GM12878 (cell line): Measurements from ENCODE around the gene ANK2. TPM values are rescaled to one million over a fixed set of nuclear protein-coding genes. Genes with fewer than 3 reads are reported as not detected.

Experiments
- ATAC-seq: fragments of 200-7000 bp; cut with Tn5 transposase; 3 replicates; pipeline ENCODE4 v1.9.1; 2020; ENCODE audit warnings: mild to moderate bottlenecking, moderate library complexity
- BruUV-seq: library from RNA; stranded (reverse); fragments of 400-500 nt; replicated peaks from 2 replicates; lab custom pipeline; 2021; lab: Mats Ljungman, UMichigan
- CTCF ChIA-PET: fragments of 300-600 bp; sonication (Branson Sonifier 250); formaldehyde crosslinking; extraction: SDS; loops from one replicate; lab custom pipeline; 2021; ENCODE audit warnings: inconsistent platforms; lab: Yijun Ruan, JAX
- POLR2A ChIA-PET: fragments of 350-600 bp; formaldehyde crosslinking; extraction: SDS; loops from one replicate; lab custom pipeline; 2021; ENCODE audit warnings: inconsistent platforms; lab: Charles Lee
- RAD21 ChIA-PET: fragments of 300-600 bp; sonication (Branson Sonifier 250); formaldehyde crosslinking; loops from one replicate; lab custom pipeline; 2023; ENCODE audit warnings: antibody characterized with exemption; ENCODE audit not compliant: unreplicated experiment; lab: Charles Lee
- SMC1A ChIA-PET: fragments of 300-600 bp; sonication (Branson Sonifier 250); formaldehyde crosslinking; loops from one replicate; lab custom pipeline; 2023; ENCODE audit not compliant: unreplicated experiment, uncharacterized antibody; lab: Charles Lee
- DNase-seq: peaks from one replicate; pipeline ENCODE4 v3.0.0-alpha.2; 2011; ENCODE audit warnings: low read depth, low spot score
- FAIRE-seq: peaks from 3 replicates; lab custom pipeline; 2011; peaks lifted over from hg19 to GRCh38; lab: Jason Lieb, UNC
- H2AFZ ChIP-seq: 2 replicates; pipeline ENCODE4 v1.6.0; 2011; ENCODE audit warnings: low read depth, low read length, control low read depth; ENCODE audit not compliant: control insufficient read depth
- H3K27ac ChIP-seq: 2 replicates; pipeline ENCODE4 v1.5.1; 2011; ENCODE audit warnings: control low read depth; ENCODE audit not compliant: control insufficient read depth, insufficient read depth
- H3K27me3 ChIP-seq, 2 experiments: replicated peaks in 1 of 2; 2 replicates each; pipeline versions ENCODE4 v1.6.0 to v1.6.1; 2011; ENCODE audit warnings: low read length in 1 of 2; ENCODE audit not compliant: control insufficient read depth in 2 of 2, insufficient read depth in 2 of 2
- H3K36me3 ChIP-seq, 2 experiments: 2 replicates each; pipeline ENCODE4 v1.5.1; 2011; ENCODE audit warnings: low read length in 1 of 2; ENCODE audit not compliant: control insufficient read depth in 2 of 2, insufficient read depth in 2 of 2
- H3K4me1 ChIP-seq: 2 replicates; pipeline ENCODE4 v1.6.1; 2011; ENCODE audit warnings: mild to moderate bottlenecking, low read length, moderate library complexity, mixed read lengths; ENCODE audit not compliant: control insufficient read depth, insufficient read depth
- H3K4me2 ChIP-seq: 2 replicates; pipeline ENCODE4 v1.6.0; 2011; ENCODE audit warnings: control low read depth; ENCODE audit not compliant: control insufficient read depth, insufficient read depth
- H3K4me3 ChIP-seq: fragments of 200-600 bp; sonication (generic); 2 replicates; pipeline ENCODE4 v1.5.1; 2016
- H3K79me2 ChIP-seq: 2 replicates; pipeline ENCODE4 v1.6.0; 2011; ENCODE audit warnings: low read length; ENCODE audit not compliant: control insufficient read depth, insufficient read depth
- H3K9ac ChIP-seq: 2 replicates; pipeline ENCODE4 v1.8.0; 2011; ENCODE audit warnings: low read length, control low read depth, mixed read lengths; ENCODE audit not compliant: control insufficient read depth, insufficient read depth
- H3K9me3 ChIP-seq: replicated peaks from 3 replicates; pipeline ENCODE4 v1.5.1; 2011; ENCODE audit warnings: mild to moderate bottlenecking, low read length; ENCODE audit not compliant: control insufficient read depth, insufficient read depth
- H4K20me1 ChIP-seq: 2 replicates; pipeline ENCODE4 v1.6.0; 2011; ENCODE audit not compliant: control insufficient read depth, insufficient read depth
- CTCF ChIP-seq, 3 experiments: IDR thresholded peaks in 2 of 3; conservative IDR thresholded peaks in 1 of 3; 2 replicates each; pipeline ENCODE4 v1.5.1; 2011; ENCODE audit warnings: low read depth in 3 of 3, low read length in 3 of 3, mild to moderate bottlenecking in 3 of 3, control low read depth in 2 of 3, moderate library complexity in 2 of 3, inconsistent platforms in 1 of 3, mixed read lengths in 1 of 3; ENCODE audit not compliant: control insufficient read depth in 2 of 3, insufficient read depth in 1 of 3; ENCODE audit errors: extremely low read depth in 1 of 3
- EED ChIP-seq: sonication (generic); IDR thresholded peaks from 2 replicates; pipeline ENCODE4 v1.6.1; 2016; ENCODE audit warnings: antibody characterized with exemption, low read depth
- HDAC6 ChIP-seq: fragments of 200-600 bp; sonication (generic); IDR thresholded peaks from one replicate; pipeline ENCODE4 v1.8.0; 2017; ENCODE audit warnings: antibody characterized with exemption; ENCODE audit not compliant: unreplicated experiment
- LARP7 ChIP-seq: fragments of 450-650 bp; IDR thresholded peaks from 2 replicates; pipeline ENCODE4 v1.6.1; 2017; ENCODE audit warnings: mild to moderate bottlenecking
- MTA3 ChIP-seq: IDR thresholded peaks from 2 replicates; pipeline ENCODE4 v1.6.1; 2012; ENCODE audit warnings: low read length, inconsistent platforms, borderline replicate concordance
- PAX8 ChIP-seq: fragments of 450-650 bp; IDR thresholded peaks from 2 replicates; pipeline ENCODE4 v1.6.1; 2017; ENCODE audit warnings: mild to moderate bottlenecking, moderate library complexity
- SP1 ChIP-seq: IDR thresholded peaks from one replicate; pipeline ENCODE4 v1.6.1; 2011; ENCODE audit warnings: low read depth, low read length
- ZNF622 ChIP-seq: fragments of 450-650 bp; IDR thresholded peaks from 2 replicates; pipeline ENCODE4 v1.6.1; 2017; ENCODE audit warnings: mild to moderate bottlenecking, inconsistent platforms
- WGBS: methylation state at CpG from one replicate; pipeline ENCODE4 v1.1.6; 2016; ENCODE audit warnings: low lambda C conversion rate; ENCODE audit not compliant: insufficient replicate concordance, insufficient coverage; ENCODE audit errors: missing lambda C conversion rate; 5-methylcytosine and 5-hydroxymethylcytosine counted together
- in situ Hi-C: fragments of 300-500 bp; cut with MboI; formaldehyde crosslinking; loops from 9 replicates; pipeline ENCODE4 v1.14.3; 2018; ENCODE audit warnings: mixed read lengths
- intact Hi-C: fragments of 100-400 bp; cut with micrococcal nuclease; formaldehyde crosslinking; loops from one replicate; pipeline ENCODE4 v1.14.2; 2022; ENCODE audit not compliant: unreplicated experiment
- polyA plus RNA-seq, 11 experiments: library from polyadenylated mRNA; depleted of rRNA in 4 of 11; unstranded in 6 of 11; stranded (reverse) in 5 of 11; fragments of >200 nt; fragmentation: Nextera tagmentation in 4 of 11; fragmentation: Illumina TruSeq in 1 of 11; extraction: Ambion mirVana in 4 of 11; extraction: Trizol in 1 of 11; gene quantifications; 1 replicate in 1 of 11; 2 replicates in 10 of 11; pipeline versions ENCODE4 v1.2.1 to v1.2.3, GENCODE V29; 2011 to 2016; ENCODE audit warnings: inconsistent platforms in 2 of 11, missing spikeins in 2 of 11, low read depth in 1 of 11
- total RNA-seq, 4 experiments: library from RNA; depleted of rRNA in 3 of 4; stranded (reverse); fragments of >200 nt in 3 of 4; fragmentation: Illumina TruSeq in 1 of 4; extraction: Trizol in 1 of 4; gene quantifications; 2 replicates each; pipeline versions ENCODE4 v1.2.1 to v1.2.3, GENCODE V29; 2013 to 2021
- TF ChIP-seq, protein P1 (sequence below): fragments of 450-650 bp; conservative IDR thresholded peaks from 2 replicates; pipeline ENCODE4 v1.6.1; 2017; ENCODE audit warnings: mild to moderate bottlenecking, moderate library complexity
- TF ChIP-seq, protein P2 (sequence below): fragments of 450-650 bp; IDR thresholded peaks from 2 replicates; pipeline ENCODE4 v1.6.1; 2017; ENCODE audit warnings: mild to moderate bottlenecking, moderate library complexity
- TF ChIP-seq, protein P3 (sequence below): fragments of 450-650 bp; IDR thresholded peaks from 2 replicates; pipeline ENCODE4 v1.6.1; 2017; ENCODE audit warnings: mild to moderate bottlenecking, moderate library complexity

ANK2 gene
- total and polyA plus RNA-seq, 10 of the 15 experiments (the other 5 are each of a cell fraction or from before 2014, with no cell fraction given) = 1.6 to 13.0 (median 4.1) TPM

GRCh38 chr4:113006632-113007031, 42.8 kb upstream of the ANK2 start:
- intact Hi-C loops = no loop called here
- no peak for DNase-seq
- Histone ChIP-seq H3K36me3 (no peaks in the 10 kb centered on the region), H3K4me2 (no peak overlapping the region), H3K4me3 (no peak overlapping the region), H3K27me3 (no peaks in the 10 kb centered on the region), H3K79me2 (no peaks in the 10 kb centered on the region), H3K27ac (no peak overlapping the region), H3K9me3 (no peaks in the 10 kb centered on the region), H3K4me1 (no peaks in the 10 kb centered on the region), H3K9ac (no peak overlapping the region), H4K20me1 (no peaks in the 10 kb centered on the region), H2AFZ (no peak overlapping the region)
- ATAC-seq = no peak
- ChIA-PET POLR2A (no interaction called here), CTCF (interaction anchor here (0.7 kb wide), 1 partner anchor 124 kb away, joined by 3 read pairs; no protein-coding TSS in a partner anchor), SMC1A (interaction anchor here (1.0 kb wide), 1 partner anchor 10 kb away, joined by 3 read pairs; no protein-coding TSS in a partner anchor), RAD21 (no interaction called here)
- 56% methylated on average over 1 of the region's 1 CpG for WGBS
- FAIRE-seq = no peak
- BruUV-seq = no TSS peak
- in situ Hi-C loops = no loop called here
- TF ChIP-seq ZNF622 (no peak), LARP7 (no peak), PAX8 (no peak), SP1 (no peak), CTCF (IDR thresholded peaks at IDR 0.05 in 2 of 3, conservative IDR thresholded peaks at IDR 0.05 in 1 of 3; ENCODE audit: control insufficient read depth in 2 of 3, extremely low read depth in 1 of 3, insufficient read depth in 1 of 3, low read depth in 3 of 3, low read length in 3 of 3) (no peak), EED (no peak), HDAC6 (no peak), MTA3 (no peak)
- TF ChIP-seq, protein P1, sequence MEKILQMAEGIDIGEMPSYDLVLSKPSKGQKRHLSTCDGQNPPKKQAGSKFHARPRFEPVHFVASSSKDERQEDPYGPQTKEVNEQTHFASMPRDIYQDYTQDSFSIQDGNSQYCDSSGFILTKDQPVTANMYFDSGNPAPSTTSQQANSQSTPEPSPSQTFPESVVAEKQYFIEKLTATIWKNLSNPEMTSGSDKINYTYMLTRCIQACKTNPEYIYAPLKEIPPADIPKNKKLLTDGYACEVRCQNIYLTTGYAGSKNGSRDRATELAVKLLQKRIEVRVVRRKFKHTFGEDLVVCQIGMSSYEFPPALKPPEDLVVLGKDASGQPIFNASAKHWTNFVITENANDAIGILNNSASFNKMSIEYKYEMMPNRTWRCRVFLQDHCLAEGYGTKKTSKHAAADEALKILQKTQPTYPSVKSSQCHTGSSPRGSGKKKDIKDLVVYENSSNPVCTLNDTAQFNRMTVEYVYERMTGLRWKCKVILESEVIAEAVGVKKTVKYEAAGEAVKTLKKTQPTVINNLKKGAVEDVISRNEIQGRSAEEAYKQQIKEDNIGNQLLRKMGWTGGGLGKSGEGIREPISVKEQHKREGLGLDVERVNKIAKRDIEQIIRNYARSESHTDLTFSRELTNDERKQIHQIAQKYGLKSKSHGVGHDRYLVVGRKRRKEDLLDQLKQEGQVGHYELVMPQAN = no peak
- TF ChIP-seq, protein P2, sequence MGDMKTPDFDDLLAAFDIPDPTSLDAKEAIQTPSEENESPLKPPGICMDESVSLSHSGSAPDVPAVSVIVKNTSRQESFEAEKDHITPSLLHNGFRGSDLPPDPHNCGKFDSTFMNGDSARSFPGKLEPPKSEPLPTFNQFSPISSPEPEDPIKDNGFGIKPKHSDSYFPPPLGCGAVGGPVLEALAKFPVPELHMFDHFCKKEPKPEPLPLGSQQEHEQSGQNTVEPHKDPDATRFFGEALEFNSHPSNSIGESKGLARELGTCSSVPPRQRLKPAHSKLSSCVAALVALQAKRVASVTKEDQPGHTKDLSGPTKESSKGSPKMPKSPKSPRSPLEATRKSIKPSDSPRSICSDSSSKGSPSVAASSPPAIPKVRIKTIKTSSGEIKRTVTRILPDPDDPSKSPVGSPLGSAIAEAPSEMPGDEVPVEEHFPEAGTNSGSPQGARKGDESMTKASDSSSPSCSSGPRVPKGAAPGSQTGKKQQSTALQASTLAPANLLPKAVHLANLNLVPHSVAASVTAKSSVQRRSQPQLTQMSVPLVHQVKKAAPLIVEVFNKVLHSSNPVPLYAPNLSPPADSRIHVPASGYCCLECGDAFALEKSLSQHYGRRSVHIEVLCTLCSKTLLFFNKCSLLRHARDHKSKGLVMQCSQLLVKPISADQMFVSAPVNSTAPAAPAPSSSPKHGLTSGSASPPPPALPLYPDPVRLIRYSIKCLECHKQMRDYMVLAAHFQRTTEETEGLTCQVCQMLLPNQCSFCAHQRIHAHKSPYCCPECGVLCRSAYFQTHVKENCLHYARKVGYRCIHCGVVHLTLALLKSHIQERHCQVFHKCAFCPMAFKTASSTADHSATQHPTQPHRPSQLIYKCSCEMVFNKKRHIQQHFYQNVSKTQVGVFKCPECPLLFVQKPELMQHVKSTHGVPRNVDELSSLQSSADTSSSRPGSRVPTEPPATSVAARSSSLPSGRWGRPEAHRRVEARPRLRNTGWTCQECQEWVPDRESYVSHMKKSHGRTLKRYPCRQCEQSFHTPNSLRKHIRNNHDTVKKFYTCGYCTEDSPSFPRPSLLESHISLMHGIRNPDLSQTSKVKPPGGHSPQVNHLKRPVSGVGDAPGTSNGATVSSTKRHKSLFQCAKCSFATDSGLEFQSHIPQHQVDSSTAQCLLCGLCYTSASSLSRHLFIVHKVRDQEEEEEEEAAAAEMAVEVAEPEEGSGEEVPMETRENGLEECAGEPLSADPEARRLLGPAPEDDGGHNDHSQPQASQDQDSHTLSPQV = no peak
- TF ChIP-seq, protein P3, sequence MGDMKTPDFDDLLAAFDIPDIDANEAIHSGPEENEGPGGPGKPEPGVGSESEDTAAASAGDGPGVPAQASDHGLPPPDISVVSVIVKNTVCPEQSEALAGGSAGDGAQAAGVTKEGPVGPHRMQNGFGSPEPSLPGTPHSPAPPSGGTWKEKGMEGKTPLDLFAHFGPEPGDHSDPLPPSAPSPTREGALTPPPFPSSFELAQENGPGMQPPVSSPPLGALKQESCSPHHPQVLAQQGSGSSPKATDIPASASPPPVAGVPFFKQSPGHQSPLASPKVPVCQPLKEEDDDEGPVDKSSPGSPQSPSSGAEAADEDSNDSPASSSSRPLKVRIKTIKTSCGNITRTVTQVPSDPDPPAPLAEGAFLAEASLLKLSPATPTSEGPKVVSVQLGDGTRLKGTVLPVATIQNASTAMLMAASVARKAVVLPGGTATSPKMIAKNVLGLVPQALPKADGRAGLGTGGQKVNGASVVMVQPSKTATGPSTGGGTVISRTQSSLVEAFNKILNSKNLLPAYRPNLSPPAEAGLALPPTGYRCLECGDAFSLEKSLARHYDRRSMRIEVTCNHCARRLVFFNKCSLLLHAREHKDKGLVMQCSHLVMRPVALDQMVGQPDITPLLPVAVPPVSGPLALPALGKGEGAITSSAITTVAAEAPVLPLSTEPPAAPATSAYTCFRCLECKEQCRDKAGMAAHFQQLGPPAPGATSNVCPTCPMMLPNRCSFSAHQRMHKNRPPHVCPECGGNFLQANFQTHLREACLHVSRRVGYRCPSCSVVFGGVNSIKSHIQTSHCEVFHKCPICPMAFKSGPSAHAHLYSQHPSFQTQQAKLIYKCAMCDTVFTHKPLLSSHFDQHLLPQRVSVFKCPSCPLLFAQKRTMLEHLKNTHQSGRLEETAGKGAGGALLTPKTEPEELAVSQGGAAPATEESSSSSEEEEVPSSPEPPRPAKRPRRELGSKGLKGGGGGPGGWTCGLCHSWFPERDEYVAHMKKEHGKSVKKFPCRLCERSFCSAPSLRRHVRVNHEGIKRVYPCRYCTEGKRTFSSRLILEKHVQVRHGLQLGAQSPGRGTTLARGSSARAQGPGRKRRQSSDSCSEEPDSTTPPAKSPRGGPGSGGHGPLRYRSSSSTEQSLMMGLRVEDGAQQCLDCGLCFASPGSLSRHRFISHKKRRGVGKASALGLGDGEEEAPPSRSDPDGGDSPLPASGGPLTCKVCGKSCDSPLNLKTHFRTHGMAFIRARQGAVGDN = no peak
